HG02885 (cell line): ENCODE data around the gene SLC25A33.
A peak's percentile ranks its signal among the peaks of the same experiment; 100 is the strongest.

Experiments
- ATAC-seq: cut with Tn5 transposase; IDR thresholded peaks from one replicate; pipeline ENCODE4 v1.9.1; 2021; ENCODE audit warnings: mild to moderate bottlenecking; ENCODE audit not compliant: unreplicated experiment, poor library complexity

SLC25A33 gene

DNA sequence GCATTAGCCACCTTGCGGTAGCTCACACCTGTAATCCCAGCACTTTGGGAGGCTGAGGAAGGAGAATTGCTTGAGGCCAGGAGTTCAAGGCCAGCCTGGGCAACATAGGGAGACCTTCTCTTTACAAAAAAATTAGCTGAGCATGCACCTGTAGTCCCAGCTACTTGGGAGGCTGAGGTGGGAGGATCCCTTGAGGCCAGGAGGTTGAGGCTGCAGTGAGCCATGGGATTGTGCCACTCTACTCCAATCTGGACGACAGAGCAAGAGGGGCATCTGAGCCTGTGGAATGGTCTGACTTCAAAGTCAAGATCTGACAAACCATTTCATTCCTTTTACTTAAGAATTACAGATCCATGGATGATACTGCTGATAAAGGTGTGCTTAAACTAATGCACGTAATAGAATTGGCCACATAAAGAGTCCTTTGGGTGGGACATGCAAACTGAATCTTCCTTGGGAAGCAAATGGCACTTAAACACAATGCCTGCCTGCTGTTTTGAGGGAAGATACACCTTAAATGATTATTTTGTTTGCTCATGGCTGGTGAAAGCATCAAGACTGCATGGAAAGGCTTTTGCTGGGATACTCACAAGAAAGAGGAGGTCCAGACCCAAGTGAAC is 47.0 kb downstream of the SLC25A33 start:
- no peak for ATAC-seq

DNA sequence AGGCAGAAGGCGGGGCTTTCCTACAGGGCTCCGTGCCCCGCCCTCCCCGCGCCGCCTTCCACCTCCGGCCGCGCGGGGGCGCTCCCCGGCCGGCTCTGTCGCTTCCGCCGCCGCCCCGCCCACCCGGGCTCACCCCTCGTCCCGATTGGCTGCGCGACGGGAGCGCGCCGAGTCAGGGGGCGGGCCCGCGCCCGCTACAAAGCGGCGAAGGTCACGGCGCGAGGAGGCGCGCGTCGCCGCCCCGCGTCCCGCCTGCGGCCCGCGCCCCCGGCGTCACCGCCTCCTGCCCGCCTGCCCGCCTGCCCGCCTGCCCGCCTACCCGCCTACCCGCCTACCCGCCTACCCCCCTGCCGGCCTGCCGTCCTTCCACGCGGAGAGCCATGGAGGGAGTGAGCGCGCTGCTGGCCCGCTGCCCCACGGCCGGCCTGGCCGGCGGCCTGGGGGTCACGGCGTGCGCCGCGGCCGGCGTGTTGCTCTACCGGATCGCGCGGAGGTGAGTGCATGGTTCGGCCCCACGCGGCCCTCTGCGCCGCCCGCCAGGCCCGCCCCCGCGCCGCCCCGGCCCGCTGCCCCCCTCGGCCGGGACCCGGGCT is 49.4 kb downstream of the SLC25A33 start, which contains the start of gene TMEM201:
Gene TMEM201, plus strand, starts transcription at position 361 of the 593 bp plus-strand sequence. Its CDS starts 20 bp downstream, at position 381.
- peak; percentile 80 for ATAC-seq

DNA sequence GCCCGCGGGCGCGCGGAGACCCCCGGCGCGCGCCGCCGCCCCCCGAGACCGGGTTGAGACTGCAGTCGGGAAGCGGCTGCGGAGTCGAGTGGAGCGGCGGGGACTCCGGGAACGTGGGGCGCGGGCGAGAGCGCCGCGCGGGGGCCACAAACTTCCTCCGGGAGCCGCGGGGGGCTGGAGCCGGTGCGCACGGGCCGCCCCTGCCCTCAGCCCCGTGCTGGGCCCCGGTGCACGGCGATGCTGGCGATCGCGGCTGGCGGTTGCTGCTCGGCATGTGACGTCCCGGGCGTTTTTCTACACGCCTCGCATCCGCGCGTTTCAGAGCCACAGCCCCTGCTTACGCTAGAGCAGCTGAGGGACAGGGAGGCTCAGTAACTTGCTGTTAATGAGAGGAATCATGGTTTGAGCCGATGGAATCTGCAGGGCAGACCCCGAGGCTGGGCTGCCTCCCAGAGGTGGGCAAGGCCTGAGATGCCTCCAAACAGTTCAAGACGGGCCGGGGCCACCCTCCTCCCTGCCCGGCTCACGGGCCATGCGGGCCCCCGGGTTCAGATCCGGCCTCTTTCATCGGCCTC is 50.0 kb downstream of the SLC25A33 start:
- ATAC-seq = peak; percentile 12

DNA sequence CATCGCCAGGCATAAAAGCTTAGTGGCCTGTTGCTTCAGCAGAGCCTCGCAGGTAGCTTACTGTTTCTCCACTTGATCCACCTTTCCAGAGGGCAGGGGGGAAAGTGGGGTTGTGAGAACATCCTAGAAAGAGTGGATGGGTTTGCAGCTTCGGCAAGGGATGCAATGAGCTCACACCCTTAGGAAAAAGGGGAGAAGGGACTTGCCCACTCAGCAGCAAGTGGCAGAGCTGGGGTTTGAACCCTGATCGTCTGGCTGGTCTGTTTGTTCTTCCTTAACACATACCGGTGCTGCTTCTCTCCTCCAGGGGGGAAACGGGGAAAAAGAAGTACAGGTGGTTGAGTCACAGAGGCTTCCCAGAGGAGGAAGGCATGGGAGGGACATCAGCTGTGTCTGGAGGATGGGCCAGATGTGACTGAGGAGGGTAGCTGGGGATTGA is 50.5 kb downstream of the SLC25A33 start:
- no peak for ATAC-seq

DNA sequence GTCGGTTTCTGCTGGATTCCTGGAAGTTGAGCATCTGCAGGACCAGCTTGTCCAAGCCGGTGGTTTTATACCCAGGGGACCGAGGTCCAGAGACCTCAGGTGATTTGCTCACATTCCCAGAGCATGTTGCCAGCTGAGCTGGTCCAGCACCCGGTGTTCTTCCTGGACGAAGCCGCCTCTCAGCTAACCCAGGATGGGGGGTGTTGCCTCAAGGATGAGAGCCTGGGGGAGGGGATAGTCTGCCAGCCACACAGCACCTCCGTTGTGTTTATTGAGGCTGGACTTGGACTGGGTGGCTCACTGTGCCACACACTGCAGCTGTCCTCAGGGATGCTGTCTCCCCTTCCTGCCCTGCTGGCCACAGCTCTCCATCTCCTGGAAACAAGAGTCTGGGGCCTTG is 50.9 kb downstream of the SLC25A33 start:
- ATAC-seq = no peak

DNA sequence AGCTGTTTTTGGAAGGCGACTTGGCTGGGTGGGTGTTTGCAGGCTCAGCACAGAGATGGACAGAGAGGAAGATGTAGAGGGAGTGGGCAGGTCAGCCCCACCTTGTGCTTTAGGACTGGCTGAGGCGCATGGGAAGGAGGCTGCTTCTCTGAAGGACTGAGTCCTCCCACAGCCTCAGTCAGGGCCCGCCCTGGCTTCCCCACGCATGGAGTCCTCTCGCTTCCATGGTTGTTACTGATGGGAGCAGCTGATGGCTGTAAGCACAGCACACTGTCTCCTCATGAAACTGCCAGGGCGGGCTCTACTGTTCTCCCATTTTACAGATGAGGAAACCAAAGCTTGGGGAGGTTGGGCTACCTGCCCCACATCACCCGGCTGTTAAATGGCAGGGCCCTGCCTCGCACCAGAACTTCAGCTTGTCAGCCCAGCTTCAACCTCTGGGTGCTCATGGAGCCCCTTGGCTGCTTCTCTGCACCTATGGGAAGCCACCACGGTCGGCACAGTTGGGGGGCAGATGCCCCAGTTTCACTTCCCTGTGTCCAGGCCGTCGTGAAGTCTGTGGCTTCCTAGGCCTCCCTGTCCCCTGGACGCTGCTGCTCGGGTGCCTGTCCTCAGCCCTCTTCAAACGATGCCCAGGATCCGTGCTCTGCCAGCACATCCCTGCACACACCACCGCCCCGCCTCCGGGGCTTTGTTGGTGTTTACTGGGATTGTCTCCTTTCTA is 51.8 kb downstream of the SLC25A33 start:
- ATAC-seq = no peak

DNA sequence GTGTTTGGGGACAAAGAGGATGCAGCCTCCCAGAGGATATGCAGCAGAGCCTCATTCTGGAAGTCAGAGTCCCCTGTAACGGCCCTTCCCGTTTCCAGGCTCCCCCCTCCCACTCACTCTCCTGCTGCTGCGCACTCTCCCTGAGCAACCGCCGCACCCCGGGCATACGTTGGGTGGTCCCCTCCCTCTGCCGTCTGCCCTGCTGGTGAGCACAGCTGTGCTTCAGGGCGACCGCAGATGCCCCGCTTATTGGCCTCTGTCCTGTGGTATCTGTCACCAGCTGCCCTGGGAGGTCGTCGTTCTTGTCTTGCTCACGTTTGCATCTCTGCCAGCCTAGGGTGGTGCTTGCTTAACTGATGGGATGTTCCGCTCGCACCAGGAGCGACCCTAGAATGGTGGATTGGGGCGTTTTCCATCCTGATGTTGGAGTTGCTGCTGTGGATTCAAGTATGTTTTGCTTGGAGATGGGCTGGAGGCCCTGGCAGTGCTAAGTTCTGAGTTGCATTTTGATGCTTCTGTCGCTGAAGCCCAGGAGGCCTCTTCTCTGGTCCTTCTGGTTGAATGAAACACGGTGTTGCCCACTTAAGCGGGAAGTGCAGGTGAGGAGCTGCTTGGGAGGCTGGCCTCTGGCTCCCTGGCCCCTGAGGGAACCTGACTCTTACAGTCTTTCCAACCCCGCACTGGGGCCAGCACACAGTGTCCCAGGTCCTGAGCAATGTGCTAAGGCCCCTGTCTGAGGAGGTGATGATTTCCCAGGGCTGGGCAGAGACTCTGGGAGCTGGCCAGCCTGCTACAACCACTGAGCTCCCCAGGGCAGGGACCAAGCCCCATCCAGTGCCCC is 52.6 kb downstream of the SLC25A33 start:
- ATAC-seq = no peak

DNA sequence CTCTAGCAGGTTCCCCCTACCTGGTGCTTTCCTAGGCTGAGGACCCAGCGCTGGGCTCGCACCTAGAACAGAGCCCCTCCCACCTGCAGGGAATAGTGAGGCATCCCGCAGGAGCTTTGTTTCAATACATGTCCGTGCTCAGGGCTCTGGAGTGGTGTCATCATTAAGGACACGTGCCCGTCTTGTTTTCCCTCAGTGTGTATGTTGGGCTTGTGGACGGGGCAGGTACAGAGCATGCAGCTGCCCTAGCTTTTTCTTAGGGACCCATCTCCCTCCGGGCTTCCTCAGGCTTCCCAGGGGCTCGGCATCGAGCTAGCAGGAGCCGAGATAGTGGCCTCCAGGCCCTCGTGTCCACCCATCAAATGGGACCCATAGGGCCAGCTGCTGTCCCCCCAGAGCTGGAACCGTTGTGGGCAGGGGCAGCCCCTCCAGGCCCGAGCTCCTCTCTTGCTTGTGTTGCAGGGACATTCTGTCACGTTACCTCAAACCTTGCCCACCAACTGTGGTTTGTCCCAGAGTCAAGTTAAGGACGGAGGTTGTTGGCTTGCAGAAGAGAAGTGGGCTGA is 53.3 kb downstream of the SLC25A33 start:
- ATAC-seq = no peak

DNA sequence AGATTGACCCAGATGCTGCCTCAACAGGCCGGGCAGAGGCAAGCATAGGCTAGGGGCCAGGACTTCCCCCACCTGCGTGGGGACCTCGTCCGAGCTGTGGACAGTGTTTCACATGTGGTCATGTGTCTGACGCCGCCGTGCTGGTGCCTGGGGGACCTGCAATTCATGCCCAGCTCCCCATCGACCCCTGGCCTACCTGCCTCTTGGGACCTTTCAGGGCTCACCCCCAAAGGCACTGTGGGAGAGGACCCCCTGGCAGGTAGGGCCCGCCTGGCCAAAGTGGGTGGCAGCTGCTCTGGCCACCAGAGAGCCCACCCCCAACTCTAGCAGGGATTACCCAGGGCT is 53.9 kb downstream of the SLC25A33 start:
- ATAC-seq = no peak

DNA sequence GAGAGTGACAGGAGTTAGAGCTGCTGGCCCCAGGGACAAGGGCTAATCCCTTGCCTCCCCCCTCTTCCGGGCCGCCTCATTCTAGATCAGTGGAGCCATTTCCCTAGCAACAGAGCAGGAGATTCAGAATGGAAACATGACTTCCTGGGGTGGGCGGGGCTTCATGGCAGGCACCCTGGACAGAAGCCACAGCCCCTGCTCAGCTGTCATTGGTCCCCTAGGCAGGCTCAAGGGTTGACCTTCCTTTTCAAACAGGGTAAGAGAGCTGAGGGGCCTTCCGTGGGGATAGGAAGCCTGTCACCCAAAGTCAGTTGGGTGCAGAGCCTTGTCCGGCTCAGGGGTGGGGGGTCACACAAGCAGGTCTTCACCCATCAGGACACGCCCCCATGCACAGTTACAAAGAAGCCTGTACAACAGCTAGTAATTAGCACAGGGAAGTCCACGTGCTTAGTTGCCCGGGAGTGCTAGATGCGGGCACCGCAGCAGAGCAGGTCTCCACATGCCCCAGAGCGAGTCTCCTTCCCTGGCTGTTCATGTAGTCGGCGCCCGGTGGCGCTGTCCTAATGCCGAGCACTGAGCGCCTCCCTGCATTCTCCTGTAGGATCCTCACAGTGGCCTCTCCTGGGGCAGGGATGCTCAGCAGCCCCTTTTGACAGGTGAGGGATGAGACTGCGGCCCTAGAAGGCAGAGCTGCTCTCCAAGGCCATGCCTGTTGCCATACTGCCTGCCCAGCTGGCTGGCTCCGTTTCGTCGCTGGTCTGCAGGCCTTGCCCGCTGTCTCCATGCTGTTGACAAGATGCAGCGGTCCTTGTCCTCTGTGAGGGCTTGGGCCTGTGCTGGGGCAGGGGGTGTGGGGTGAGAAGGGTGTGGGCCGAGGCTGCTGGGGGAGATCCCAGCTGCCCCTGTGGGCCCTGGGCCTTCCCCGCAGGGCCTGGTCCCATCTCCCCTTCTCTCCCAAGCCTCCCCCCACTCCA is 54.5 kb downstream of the SLC25A33 start:
- no peak for ATAC-seq

DNA sequence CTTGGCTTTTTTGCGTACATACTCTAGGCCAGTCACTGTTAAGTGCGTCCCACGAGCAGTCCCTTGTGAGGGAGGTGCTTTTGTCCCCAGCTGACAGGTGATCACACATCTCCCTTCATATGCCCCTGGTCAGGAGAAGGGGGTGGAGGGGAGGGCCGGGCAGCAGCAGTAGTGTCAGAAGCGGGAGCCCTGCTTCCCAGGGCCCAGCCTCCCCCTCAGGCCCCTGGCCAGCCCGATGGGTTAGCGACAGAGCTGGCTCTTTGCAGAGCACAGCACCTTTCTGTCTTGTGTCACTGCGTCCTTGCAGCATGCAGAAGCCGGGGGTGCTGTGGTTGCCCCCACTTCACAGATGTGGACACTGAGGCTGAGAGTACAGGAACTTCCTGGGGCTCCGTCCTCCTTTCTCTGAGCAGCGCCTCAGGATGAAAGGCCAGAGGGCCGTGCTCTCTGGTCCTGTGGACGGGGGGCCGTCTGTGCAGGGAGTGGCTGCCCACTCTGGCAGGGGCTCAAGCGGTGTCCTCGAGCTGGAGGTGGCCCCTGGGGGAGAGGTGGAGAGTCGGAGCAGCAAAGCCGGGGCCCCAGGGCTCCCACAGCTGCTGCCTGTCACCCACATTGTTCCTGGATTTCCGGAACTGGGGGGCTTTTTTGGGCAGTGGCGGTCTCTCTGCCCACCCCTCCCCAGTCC is 55.3 kb downstream of the SLC25A33 start:
- ATAC-seq = no peak

DNA sequence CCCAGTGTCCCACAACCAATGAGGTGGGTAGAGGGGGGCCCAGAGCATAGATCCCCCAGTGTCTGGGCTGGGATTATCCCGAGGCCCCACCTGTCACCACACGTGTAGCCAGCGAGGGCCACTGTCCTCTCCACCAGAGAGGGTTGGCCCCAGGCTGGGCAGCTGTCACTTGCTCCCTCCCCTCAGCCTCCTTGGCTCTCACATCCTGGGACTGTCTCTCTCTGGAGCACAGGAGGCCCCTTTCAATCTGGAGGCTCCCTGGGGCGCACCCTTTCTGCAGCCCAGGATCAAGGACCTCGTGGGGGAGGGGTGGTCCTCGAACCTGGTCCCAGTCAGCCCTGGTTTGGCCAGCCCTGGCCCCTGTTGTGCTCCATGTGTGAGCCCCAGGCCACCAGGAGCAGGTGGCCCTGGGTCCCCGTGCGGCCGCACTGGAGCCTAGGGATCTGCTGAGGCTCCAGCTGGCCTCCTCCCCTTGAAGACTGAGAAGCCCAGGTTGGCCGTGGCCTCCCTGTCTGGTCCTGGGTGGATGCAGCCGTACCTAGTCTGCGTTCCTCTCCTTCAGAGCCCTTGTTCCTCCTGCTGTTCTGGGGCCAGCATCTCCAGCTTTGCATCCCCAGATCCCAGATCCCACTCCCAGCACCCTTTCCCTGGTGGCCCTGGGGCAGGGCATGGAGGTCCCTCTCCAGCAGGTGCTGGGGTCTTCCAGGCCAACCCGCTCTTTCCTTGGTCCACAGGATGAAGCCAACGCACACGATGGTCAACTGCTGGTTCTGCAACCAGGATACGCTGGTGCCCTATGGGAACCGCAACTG is 56.1 kb downstream of the SLC25A33 start:
- no peak for ATAC-seq

DNA sequence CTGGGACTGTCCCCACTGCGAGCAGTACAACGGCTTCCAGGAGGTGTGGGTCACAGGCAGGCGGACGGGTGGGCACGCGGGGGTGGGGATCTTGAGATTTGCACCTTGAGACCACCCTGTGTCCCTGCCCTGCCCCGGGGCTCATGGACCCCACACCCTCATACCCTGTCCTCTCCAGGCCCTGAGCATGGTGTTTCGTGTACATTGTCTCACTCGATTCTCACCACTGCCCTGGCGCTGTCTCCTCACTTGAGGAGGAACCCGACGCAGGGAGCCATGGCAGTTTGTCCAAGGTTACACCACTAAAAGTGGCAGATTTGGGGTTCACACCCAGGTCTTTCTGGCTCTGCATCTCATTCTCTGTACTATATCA is 56.7 kb downstream of the SLC25A33 start:
- no peak for ATAC-seq

DNA sequence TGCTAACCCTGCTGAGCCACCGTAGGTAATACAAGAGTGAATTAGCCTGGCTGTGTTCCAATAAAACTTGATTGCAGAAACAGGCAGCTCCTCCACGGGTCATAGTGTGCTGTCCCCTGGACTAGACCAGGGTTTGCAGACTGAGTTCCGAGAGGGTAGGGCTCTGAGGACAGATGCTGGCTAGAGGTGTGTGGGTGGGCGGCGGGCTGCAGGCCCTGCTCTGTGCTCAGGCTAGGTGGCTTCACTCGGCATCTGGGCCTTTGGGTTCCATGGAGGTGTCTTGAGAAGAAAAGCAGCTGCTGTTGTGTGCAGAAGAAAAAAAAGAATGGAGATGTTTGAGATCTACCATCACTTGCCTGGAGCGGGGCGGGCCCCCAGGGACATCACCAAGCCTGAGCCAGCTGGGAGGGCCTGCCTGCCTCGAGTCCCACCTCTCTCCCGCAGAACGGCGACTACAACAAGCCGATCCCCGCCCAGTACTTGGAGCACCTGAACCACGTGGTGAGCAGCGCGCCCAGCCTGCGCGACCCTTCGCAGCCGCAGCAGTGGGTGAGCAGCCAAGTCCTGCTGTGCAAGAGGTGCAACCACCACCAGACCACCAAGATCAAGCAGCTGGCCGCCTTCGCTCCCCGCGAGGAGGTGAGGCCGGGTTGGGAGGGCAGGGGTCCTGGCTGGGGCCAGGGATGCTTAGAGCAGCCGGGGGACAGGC is 57.3 kb downstream of the SLC25A33 start:
- no peak for ATAC-seq

DNA sequence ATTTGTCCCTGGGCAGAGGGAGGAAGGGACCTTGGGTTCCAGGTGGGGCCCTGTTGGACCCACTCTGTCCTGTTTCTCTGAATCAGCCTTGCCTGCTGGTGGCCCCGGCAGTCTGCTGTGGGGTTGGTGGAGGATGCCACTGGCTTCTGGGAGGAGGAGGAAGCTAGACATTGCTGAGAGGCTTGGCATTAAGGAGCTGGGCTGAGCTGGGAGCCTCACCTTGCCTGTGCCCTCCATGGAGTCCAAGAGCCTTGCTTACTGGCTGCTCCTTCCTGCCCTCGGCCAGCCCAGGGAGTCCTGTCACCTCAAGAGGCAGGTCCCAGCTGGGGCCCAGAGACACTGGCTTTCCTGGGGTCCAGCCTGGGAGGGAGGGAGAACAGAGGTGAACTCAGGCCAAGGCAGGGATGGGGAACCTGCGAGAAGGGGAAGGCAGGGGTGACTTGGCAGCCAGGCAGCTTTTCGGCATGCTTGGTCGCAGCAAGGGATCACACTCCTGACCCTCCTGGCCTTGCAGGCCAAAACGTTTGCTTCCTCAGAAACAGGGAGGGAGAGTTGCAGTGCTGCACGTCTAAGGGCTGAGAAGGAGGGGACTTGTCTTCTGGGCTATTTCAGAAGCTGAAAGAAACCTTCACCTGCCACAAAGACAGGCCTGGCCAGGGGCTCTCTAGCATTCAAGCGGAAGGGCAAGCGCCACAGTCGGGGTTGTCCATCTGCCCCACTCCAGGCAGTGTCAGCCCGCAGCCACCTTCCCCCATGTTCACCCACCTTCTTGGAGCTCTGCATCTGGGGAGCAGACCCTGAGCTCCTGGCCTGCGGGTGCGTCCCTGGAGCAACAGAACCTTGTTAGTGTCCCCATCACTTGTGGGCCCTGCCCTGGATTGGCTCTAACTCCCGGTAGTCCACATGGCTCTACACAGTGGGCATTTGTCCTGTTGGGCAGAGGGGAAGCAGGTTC is 58.4 kb downstream of the SLC25A33 start:
- ATAC-seq = no peak

DNA sequence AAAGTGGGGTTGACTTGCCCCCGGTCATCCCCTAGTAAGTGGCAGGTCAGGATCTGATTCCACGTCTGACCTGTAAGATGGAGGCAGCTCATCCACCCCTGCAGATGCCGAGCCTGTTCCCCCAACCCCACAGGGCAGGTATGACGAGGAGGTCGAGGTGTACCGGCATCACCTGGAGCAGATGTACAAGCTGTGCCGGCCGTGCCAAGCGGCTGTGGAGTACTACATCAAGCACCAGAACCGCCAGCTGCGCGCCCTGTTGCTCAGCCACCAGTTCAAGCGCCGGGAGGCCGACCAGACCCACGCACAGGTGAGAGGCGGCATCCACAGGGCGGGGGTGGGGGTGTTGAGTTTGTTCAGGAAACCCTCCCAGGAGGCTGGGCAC is 59.0 kb downstream of the SLC25A33 start:
- ATAC-seq = no peak
